GM21529 (cell line): ENCODE data around the gene SPTLC1.
"Not testable (repeated sequence)": the region's sequence is repeated elsewhere in the genome, so short reads cannot be mapped to it uniquely, and the experiment has no call there.

ENCODE experiments used
- ATAC-seq: cut with Tn5 transposase; IDR thresholded peaks from one replicate; pipeline ENCODE4 v1.9.1; 2021; ENCODE audit not compliant: unreplicated experiment

Gene SPTLC1

GRCh38 chr9:92141144-92142129 is 26.2 kb upstream of the SPTLC1 start:
- ATAC-seq: no peak

- no peak for ATAC-seq
Measured at GRCh38 chr9:92140754-92141143, 25.5 kb upstream of the SPTLC1 start.

DNA sequence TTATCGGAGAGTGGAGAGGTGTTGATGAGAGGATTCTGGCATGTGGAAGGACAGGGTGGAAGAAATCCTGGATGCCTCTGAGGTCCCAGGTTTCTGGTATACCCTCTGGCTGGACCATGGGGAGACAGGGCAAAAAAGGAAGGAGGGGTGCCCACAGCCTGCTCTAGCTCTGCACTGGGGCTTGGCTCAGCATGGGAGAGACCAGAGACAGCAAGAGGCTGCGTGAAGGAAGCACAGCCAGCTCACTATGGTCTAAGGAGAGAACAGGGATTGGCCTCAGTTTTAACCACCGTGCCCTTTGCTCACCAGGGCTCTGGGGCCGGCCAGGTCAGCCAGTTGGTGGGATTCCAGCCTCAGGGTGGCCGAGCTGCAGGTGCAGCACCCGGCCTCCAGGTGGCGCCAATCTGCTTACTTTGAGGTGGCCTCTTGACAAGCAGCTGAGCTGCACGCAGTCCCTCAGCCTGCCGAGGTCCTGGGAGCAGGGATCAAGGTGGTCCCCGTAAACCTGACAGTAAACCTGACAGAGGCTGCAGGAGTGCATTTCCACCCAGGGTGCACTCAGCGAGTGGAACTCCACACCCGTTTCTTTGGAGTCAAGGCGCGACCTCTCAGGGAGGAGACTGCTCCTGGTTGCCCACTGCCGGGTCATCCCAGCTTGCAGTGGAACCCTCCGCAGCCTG is 25.0 kb upstream of the SPTLC1 start:
- no peak for ATAC-seq

DNA sequence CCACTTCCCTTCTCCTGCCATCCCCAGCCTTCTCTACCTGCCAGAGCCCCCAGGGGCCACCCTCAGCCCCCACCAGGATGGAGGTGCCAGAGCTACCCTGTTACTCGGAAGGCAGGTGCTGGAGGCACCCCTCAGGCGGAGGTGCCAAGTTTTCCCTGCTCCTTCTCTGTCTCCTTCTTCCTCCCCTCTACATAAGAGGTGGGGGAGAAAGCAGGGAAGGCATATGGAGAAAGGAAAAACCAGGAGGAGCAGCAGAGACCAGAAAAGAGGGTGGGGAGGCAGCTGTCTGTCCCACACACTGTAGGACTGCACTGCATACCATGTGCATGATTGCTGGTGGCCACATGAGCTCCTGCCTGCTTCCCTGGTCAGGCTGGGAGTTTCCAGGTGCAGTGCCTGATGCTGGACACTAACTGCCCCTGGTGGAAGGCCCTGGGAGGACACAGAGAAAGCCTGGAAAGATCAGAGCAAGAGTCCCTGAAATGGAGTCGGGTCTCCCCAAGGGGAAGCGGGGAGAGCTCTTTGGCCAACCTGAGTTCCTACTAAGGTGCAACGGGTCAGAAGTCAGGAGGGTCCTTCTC is 23.8 kb upstream of the SPTLC1 start:
- not testable (repeated sequence) for ATAC-seq

DNA sequence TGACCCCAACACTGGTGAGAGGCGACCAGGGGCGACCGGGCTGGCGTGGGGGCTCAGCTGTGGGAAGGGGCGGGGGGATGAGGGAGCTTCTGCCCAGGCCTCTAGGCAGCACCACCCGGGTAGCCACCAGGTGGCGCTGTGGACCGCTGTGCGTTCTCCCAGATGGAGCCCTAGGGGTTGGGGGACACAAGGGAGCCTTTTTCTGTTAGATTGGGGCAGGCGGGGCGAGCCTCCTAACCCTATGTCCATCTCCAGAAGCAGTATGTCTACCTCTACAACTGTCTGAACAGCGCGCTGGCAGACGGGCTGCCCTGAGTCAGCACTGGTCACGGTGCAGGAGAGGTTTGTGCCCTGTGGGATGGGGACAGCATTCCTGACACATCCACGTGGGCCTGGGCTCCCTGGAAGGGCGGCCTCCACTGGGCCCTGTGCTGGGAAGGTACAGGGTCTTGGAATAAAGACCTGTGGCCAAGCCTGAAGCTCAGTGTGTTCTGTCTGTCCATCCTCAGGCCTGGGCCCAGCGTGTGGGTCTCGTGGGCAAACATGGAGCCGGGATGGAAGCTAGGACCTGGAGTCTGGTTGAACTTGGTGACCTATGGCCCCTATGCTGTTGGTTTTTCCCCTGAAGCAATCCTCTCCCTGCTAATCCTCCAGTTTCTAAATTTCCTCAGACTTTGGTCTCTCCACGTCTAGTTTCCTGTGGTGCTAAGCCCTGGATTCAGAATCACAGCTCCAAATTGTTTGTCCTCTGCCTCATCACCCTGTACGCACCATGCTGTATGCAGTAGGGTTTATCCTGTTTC is 23.1 kb upstream of the SPTLC1 start:
- ATAC-seq: peak; percentile 38

DNA sequence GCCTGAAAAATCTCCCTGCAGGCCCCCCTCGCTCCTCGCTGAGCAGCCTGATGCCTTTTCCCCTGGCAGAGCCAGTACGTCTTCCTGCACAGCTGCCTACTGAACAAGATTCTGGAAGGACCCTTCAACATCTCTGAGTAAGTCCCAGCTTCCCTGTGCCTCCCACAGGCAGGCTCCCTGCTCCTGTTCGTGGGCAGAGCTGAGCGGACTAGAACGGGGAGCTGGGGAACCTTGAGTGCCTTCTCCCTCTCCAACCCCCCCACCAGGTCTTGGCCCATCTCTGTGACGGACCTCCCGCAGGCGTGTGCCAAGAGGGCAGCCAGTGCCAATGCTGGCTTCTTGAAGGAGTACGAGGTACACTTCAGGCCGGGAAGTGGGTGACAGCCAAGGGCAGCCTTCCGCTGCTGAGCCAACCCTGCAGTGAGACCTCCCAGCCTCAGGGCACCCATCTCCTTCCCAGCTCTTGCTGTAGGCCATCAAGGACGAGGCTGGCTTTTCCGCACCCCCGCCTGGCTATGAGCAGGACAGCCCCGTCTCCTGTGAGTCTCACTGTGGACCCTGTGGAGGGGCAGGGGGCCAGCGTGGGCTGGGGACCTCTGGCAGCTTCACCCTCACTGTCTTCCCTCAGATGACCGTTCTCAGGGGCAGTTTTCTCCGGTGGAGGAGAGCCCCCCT is 21.1 kb upstream of the SPTLC1 start:
- no peak for ATAC-seq

GRCh38 chr9:92135576-92135975 is 20.4 kb upstream of the SPTLC1 start:
- no peak for ATAC-seq

DNA sequence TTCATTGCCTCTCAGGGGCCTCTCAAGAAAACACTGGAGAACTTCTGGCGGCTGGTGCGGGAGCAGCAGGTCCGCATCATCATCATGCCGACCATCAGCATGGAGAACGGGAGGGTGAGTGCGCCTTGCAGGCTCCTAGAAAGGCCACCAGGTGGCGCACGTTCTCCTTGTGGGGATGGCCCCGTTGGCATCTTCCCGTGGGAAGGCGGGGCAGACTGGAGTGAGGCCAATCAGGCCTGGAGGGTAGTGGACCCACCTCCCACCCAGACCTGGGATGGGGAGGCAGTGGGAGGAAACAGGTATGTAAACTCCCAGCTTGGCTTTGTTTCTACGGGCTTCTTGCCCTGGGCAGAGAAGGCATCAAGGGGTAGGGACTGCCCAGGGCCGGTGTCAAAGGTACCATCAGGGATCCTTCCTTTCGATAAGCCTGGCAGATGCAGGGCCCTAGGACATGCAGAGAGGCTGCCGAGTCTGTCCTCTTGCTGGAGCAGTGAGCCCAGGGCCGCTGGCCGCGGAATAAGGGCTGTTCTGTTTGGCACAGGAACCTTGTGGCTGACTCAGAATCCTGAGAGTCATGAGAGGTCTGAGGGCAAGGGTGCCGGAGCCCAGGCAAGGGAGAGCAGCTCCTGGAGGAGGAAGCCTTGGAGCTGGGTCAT is 18.9 kb upstream of the SPTLC1 start:
- ATAC-seq: peak; percentile 71

GRCh38 chr9:92132913-92133312 is 17.7 kb upstream of the SPTLC1 start:
- ATAC-seq: not testable (repeated sequence)

GRCh38 chr9:92132501-92132900 is 17.3 kb upstream of the SPTLC1 start:
- no peak for ATAC-seq

DNA sequence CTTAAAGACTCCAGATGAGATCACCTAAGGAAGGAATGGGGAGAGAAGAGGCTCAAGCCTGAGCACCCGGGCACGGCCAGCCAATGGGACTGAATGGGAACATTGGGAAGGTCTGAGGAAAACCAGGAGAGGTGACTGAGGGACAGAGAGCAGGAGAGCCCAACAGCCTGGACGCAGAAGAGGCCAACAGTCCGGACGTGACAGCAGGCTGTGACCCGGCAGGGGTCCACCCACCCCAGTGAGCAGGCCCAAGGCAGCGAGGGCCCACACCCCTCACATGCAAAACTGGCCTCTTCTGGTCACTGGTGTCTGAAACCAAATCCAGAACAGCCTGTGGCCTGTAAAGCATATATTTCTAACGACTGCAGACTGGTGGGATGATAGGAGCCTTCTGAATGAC is 7.6 kb upstream of the SPTLC1 start:
- no peak for ATAC-seq

DNA sequence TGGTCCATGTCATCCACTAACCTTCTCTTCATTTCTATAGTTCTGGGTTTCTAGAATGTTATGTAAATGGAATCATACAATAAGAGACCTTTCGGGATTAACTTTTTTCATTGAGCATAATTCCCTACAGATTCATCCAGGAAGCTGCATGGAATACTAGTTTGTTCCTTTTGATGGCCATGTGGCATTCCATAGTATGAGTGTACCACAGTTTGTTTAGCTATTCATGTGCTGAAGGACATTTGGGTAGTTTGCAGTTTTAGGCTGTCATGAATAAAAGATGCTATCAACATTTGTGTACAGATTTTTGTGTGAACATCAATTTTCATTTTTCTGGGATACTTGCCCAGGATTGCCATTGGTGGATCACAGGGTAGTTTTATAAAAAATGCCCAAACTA is 6.8 kb upstream of the SPTLC1 start:
- ATAC-seq: no peak

- ATAC-seq: no peak
Measured at GRCh38 chr9:92121265-92121664, 6.1 kb upstream of the SPTLC1 start.

DNA sequence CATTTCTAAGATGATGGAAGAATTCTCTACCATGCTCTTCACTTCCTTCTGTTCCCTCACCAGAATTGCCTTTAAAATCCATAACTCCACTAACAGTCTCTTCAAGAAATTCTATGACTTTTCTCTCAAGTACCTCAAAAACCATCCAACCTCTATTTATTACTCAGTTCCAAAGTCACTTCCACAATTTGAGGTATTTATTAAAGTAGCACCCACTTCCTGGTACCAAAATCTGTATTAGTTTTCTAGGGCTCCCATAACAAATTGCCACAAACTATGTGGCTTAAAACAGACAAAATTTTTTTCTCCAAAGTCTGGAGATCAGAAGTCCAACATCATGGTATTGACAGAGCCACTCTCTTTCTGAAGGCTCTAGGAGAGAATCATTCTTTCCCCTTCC is 4.9 kb upstream of the SPTLC1 start:
- no peak for ATAC-seq

DNA sequence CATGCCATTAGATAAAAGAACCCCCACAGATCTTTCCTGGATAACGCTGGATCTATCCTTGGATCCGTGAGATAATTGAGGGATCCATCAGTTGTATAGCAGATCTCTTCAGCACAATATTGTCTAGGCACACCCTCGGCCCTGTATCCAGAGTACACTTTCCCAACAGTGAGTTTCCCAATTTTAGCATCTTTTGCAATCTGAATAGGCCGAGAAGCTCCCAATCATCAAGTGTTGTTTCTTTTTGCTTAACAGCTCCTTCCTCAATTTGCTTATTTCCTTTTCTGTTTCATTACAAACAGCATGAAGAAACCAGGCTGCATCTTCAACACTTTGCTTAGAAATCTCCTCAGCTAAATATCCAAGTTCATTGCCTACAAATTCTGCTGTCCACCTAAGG is 4.4 kb upstream of the SPTLC1 start:
- no peak for ATAC-seq

GRCh38 chr9:92108122-92108521 is 7.1 kb downstream of the SPTLC1 start:
- no peak for ATAC-seq

DNA sequence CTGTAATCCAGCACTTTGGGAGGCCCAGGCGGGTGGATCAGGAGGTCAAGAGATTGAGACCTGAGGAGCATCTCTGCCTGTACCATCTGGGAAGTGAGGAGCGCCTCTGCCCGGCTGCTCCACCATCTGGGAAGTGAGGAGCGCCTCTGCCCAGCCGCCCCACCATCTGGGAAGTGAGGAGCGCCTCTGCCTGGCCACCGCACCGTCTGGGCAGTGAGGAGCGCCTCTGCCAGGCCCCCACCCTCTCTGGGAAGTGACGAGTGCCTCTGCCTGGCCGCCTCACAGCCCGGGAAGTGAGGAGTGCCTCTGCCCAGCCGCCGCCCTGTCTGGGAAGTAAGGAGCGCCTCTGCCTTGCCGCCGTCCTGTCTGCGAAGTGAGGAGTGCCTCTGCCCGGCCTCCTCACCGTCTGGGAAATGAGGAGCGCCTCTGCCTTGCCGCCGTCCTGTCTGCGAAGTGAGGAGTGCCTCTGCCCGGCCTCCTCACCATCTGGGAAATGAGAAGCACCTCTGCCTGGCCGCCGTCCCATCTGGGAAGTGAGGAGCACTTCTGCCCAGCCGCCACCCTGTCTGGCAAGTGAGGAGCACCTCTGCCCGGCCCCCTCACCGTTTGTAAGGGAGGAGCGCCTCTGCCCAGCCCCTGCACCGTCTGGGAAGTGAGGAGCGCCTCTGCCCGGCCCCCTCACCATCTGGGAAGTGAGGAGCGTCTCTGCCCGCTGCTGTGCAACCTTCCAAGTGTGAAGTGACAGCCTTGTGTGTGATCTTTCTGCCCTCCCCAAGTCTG is 9.6 kb downstream of the SPTLC1 start:
- not testable (repeated sequence) for ATAC-seq

- not testable (repeated sequence) for ATAC-seq
Measured at GRCh38 chr9:92103601-92104000, 11.6 kb downstream of the SPTLC1 start.

DNA sequence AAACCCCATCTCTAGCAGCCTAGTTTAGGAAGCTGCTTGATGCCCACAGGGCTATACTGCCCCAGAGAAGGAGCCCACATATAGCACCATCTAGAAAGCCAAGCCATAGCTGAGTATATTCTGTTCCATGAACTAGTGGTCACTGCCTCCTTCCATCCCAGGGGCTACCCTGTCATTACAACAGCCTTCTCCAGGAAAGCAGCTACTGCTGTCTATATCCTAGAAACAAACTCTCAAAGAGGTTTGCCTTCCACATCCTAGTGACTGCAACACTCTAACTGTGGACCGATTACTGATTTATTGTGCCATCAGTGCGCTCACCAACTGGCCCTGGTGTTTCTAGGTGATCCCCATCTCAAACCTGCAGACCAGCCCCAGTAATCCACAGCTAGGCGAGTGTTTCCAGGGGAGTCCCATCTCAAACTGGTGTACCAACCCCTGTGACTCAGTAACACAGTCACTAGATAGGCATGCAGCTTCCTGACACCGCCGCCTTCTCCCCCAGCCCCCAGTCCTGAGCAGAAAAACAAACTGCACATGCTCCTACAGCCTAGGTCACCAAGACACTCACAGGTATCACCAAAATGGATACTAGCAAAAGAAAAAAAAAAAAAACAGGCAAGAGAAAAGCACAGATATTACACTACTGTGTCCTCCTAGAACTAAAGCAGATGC is 14.8 kb downstream of the SPTLC1 start:
- no peak for ATAC-seq
